IPS DF 19.7 (cell line): Measurements from ENCODE around the gene DMXL2.
A peak's percentile ranks its signal among the peaks of the same experiment; 100 is the strongest.
"Not testable (repeated sequence)": the region's sequence is repeated elsewhere in the genome, so short reads cannot be mapped to it uniquely, and the experiment has no call there.

ENCODE experiments used
- DNase-seq: peaks from one replicate; pipeline ENCODE4 v3.0.0-alpha.2; 2013; ENCODE audit warnings: low read depth, low spot score

Gene DMXL2

DNA sequence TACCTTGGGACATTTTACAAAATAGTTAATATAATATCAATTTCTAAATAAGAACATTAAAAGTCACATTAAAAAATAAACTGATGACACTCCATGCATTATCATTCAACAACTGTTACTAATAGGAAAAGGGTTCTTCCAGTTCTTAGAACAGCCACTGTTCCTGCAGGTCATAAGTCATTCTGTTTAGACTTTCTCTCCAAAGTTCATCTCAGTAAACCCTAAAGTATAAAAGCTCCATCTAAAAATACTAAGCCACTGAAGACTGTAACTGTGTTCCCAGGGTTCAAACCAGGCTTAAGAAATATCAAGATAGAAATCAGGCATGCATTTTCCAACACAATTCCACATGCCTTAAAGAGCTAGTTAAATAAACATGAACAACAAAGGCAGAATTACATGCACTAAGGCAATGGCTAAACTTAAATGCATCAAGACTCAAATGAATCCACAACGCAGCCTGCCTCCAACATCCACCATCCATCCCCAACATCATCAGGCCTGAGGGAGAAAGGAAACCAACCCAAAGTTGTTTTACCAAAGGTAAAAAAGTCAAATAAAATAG lies 46.2 kb downstream of the DMXL2 start:
- no peak for DNase-seq

- DNase-seq: no peak
These were observed 46.8 kb downstream of the DMXL2 start for GRCh38 chr15:51575775-51576174.

DNA sequence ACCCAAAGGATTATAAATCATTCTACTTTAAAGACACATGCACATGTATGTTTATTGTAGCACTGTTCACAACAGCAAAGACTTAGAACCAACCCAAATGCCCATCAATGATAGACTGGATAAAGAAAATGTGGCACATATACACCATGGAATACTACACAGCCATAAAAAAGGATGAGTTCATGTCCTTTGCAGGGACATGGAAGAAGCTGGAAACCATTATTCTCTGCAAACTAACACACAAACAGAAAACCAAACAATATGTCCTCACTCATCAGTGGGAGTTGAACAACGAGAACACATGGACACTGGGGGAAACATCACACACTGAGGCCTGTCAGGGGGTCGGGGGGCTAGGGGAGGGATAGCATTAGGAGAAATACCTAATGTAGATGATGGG lies 49.2 kb downstream of the DMXL2 start:
- DNase-seq: not testable (repeated sequence)

- not testable (repeated sequence) for DNase-seq
These were observed 53.4 kb downstream of the DMXL2 start for GRCh38 chr15:51568939-51569784.

DNA sequence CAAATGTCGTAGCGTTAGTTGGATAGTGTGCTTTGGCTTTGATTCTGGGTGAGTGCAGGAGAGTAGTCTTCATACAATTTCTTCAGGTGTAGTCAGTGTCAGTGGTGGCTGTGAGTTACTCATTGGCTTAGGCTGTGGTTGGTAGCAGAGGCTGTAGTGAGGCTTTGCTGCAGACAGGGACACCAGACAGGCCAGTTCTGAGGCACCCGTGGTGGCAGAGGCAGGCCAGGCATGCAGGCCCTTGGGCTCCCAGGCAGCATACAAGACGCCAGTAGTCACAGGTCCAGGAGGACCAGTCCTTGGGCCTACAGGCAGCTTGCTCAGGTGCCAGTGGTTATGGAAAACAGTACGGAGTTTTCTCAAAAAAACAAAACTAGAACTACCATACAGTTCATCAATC lies 61.3 kb downstream of the DMXL2 start:
- DNase-seq: no peak

DNA sequence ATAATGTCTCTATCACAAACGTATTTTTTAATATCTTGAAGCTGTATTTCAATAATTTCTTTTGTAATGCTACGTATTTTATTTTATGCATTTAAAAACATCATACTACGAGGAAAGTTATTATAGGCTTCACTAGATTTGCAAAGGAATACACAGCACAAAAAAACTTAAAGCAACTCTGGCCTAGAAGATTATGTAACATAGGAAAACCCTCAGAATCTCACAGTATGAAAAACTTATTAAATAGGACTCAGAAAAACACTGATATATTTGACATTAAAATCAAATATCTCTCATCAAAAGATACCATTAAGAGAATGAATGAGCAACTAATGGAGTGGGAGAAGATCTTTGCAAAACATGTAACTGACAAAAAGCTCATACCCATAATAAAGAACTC lies 63.7 kb downstream of the DMXL2 start:
- DNase-seq: no peak

GRCh38 chr15:51558411-51558810 lies 64.2 kb downstream of the DMXL2 start:
- DNase-seq: no peak

GRCh38 chr15:51550841-51551240 lies 71.7 kb downstream of the DMXL2 start:
- DNase-seq: no peak

GRCh38 chr15:51547656-51548055 lies 74.9 kb downstream of the DMXL2 start:
- no peak for DNase-seq

GRCh38 chr15:51536965-51537574 lies 85.5 kb downstream of the DMXL2 start:
- DNase-seq: no peak

DNA sequence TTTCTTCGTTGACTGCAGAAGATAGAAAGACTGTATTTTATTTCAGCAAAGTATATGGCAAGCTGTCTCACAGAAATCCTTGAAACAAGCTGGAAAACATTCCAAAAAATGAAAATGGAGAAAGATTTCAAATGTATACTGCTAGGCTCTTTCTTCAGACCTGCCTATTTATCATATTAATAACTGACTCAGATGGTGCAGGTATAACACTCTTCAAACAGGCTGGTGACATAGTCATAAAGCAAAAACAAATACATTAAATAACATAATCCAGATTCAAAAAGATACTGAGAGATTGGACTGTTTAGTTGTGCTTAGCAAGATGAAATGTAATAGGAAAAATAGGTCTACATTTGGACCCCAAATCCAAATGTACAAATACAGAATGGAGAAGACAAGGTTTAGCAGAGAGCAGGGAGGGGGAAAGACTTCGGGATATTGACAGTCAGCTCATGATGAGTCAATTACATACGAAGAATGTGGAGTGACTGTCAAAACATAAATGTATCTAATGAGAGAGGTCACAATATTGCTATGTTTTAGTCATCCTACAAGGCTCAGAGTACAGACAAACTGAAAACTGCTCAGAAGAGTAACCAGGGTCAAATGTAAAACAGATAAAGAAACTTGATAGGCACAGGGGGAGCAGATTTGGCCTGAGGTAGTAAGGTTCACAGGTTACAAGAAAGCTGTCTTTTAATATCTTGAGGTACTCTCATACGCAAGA lies 88.7 kb downstream of the DMXL2 start:
- no peak for DNase-seq

- DNase-seq: no peak
These were observed 95.6 kb downstream of the DMXL2 start for GRCh38 chr15:51526955-51527354.

- no peak for DNase-seq
These were observed 98.2 kb downstream of the DMXL2 start for GRCh38 chr15:51524376-51524775.

DNA sequence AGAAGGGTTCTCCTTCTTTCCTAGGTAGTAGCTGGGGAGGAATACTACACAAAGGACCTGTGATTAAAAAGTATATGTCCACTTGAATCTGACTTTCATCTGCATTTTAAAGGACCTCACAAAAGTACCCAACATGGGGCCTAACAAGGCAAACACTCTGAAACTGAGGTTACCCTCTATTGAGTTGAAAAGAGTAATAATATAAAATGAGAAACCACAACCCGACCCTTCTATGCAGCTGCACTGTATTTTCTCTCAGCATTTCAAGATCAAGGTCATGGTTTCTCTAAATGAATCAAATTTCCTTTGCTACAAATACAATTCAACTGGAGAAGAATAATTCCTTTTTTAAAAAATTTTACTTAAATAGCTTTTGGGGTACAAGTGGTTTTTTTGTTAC lies 106.3 kb downstream of the DMXL2 start:
- no peak for DNase-seq

GRCh38 chr15:51505251-51505650 lies 117.3 kb downstream of the DMXL2 start:
- no peak for DNase-seq

- DNase-seq: no peak
These were observed 119.6 kb downstream of the DMXL2 start for GRCh38 chr15:51503003-51503402.

- DNase-seq: peak; percentile 40
These were observed 123.1 kb downstream of the DMXL2 start for GRCh38 chr15:51499379-51499976.

- no peak for DNase-seq
These were observed 124.8 kb downstream of the DMXL2 start for GRCh38 chr15:51497806-51498205.

GRCh38 chr15:51496246-51496645 lies 126.3 kb downstream of the DMXL2 start:
- DNase-seq: no peak

DNA sequence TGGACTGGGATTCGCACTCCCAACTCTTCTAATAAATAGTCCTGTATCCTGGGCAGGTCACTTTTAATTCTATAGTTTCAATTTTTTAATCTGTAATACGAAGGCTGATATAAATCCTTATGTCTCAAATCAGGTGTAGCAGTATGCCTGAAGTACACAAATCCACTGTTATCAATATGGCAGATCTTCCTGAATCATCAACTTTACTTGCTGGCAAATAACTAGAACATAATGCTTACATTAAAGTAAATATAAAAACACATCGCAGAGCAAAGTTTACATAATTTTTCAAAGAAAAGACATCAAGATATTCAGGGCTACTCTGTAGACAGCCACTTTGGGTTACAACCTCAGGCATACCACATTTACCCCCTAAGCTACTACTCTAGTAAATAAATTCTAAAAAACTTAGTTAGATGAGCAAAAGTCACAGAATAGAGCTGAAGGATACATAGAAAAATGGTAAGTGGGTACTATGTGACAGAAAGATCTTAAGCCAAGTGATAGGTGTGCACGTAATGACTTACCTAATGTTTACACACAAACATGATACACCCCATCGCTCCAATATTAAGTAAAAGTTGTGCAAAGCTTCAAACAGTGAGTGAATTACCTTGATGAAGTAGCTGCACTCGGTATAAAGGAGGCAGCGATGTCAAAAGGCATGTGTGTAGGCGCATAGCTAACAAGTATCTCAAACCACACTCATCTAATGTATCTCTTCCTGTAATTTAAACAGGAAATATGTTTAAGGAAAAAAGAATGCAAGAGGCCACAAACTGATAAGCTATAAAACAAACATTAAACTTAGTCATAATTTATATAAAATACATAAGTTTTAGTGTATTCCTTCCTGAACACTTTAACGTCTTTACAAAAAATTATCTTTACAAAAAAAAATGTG lies 127.9 kb downstream of the DMXL2 start:
- DNase-seq: no peak

- DNase-seq: no peak
These were observed 128.7 kb downstream of the DMXL2 start for GRCh38 chr15:51493892-51494291.
